ENCODE data around the gene LRIG1. TPM values are rescaled to one million over a fixed set of nuclear protein-coding genes. Genes with fewer than 3 reads are reported as not detected.

LRIG1 gene
- total and polyA plus RNA-seq, 10 of the 15 experiments (the other 5 are each of a cell fraction or from before 2014, with no cell fraction given): 0.84 to 16.4 (median 8.1) TPM

DNA sequence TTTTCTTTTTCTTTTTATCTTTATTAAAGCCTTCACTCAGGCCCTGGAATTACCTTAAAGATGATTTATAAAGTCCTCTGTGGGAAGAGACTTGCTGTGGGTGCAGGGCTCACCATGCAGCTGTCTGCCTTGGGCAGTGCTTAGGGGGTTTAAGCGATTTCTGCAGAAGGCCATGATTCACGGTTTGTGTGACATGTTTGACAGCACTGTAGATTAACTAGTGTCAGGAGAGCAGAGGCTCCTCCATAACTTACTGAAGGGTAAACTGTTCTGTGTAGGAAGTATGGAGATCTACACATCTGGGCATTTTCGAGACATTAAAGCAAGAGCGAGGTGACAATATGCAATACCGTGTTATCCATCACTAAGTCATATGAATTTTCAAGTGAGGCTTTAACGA is 137.7 kb downstream of the LRIG1 start:
- no peak overlapping the region for H3K27ac ChIP-seq (ENCODE audit: control insufficient read depth, insufficient read depth)
- ATAC-seq: no peak
- no peak overlapping the region for H2AFZ ChIP-seq (ENCODE audit: control insufficient read depth, low read depth, low read length)
- in situ Hi-C loops (cut with MboI): no loop called here
- H3K79me2 ChIP-seq (ENCODE audit: control insufficient read depth, insufficient read depth, low read length): no peaks in the 10 kb centered on the region
- intact Hi-C loops (cut with micrococcal nuclease; ENCODE audit: unreplicated experiment): no loop called here
- no peak overlapping the region for H3K4me2 ChIP-seq (ENCODE audit: control insufficient read depth, insufficient read depth)
- POLR2A ChIA-PET: no interaction called here
- FAIRE-seq: no peak
- no peak overlapping the region for H3K4me3 ChIP-seq
- H3K36me3 ChIP-seq (ENCODE audit: control insufficient read depth in 2 of 2, insufficient read depth in 2 of 2, low read length in 1 of 2): no peaks in the 10 kb centered on the region
- no peaks in the 10 kb centered on the region for H3K27me3 ChIP-seq (replicated peaks in 1 of 2; ENCODE audit: control insufficient read depth in 2 of 2, insufficient read depth in 2 of 2, low read length in 1 of 2)
- no peaks in the 10 kb centered on the region for H3K9me3 ChIP-seq (replicated peaks; ENCODE audit: control insufficient read depth, insufficient read depth, low read length)
- H3K4me1 ChIP-seq (ENCODE audit: control insufficient read depth, insufficient read depth, low read length): no peaks in the 10 kb centered on the region
- no peak for TF ChIP-seq YY1 (IDR thresholded peaks at IDR 0.05; ENCODE audit: low read depth, low read length)
- TF ChIP-seq, protein P1, sequence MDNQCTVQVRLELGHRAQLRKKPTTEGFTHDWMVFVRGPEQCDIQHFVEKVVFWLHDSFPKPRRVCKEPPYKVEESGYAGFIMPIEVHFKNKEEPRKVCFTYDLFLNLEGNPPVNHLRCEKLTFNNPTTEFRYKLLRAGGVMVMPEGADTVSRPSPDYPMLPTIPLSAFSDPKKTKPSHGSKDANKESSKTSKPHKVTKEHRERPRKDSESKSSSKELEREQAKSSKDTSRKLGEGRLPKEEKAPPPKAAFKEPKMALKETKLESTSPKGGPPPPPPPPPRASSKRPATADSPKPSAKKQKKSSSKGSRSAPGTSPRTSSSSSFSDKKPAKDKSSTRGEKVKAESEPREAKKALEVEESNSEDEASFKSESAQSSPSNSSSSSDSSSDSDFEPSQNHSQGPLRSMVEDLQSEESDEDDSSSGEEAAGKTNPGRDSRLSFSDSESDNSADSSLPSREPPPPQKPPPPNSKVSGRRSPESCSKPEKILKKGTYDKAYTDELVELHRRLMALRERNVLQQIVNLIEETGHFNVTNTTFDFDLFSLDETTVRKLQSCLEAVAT (IDR thresholded peaks at IDR 0.05): no peak
- no peak for TF ChIP-seq CBX3 (IDR thresholded peaks at IDR 0.05; ENCODE audit: borderline replicate concordance, low read depth)
- TF ChIP-seq, protein P2, sequence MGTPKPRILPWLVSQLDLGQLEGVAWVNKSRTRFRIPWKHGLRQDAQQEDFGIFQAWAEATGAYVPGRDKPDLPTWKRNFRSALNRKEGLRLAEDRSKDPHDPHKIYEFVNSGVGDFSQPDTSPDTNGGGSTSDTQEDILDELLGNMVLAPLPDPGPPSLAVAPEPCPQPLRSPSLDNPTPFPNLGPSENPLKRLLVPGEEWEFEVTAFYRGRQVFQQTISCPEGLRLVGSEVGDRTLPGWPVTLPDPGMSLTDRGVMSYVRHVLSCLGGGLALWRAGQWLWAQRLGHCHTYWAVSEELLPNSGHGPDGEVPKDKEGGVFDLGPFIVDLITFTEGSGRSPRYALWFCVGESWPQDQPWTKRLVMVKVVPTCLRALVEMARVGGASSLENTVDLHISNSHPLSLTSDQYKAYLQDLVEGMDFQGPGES (IDR thresholded peaks at IDR 0.05): no peak
- CTCF ChIA-PET: interaction anchor here (1.1 to 1.4 kb wide), 3 partner anchors 8 to 459 kb away, joined by 3 read pairs; no protein-coding TSS in a partner anchor
- no peaks in the 10 kb centered on the region for H4K20me1 ChIP-seq (ENCODE audit: control insufficient read depth, insufficient read depth)
- WGBS (ENCODE audit: insufficient coverage, insufficient replicate concordance, low lambda C conversion rate, missing lambda C conversion rate): 96% methylated on average over 6 of the region's 6 CpGs
- no TSS peak for BruUV-seq (replicated peaks)
- RAD21 ChIA-PET (ENCODE audit: unreplicated experiment): no interaction called here
- H3K9ac ChIP-seq (ENCODE audit: control insufficient read depth, insufficient read depth, low read length): no peak overlapping the region
- no peak for DNase-seq (ENCODE audit: low read depth, low spot score)
- SMC1A ChIA-PET (ENCODE audit: uncharacterized antibody, unreplicated experiment): interaction anchor here (0.7 to 1.4 kb wide), 2 partner anchors 109 to 200 kb away, joined by 3 read pairs; no protein-coding TSS in a partner anchor

DNA sequence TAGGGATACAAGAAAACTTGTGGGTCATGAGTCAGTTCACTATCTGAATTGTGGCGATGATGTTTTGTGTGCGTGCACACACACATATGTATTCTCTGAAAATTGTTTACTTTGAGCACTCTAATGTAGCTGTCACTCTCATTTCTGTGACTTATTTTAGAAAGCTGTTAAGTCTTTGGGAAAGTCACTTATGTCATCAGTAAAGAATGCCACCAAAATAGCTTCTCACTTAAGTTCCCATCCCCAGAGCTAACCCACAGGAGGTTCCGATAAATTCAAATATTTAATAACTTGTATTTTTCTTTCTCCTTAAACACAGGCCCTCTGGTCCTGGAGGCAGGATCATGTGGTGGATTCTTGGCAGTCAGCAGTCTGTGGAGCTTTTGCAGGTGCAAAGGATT is 138.3 kb downstream of the LRIG1 start:
- BruUV-seq (replicated peaks): no TSS peak
- TF ChIP-seq JUNB (IDR thresholded peaks at IDR 0.05) (no peak), TARDBP (IDR thresholded peaks at IDR 0.05; ENCODE audit: borderline replicate concordance) (no peak), POLR2AphosphoS2 (IDR thresholded peaks at IDR 0.05; ENCODE audit: low read depth, low read length) (no peak), MYB (IDR thresholded peaks at IDR 0.05; ENCODE audit: borderline replicate concordance, low read depth, low read length) (no peak), ZBED1 (IDR thresholded peaks at IDR 0.05; ENCODE audit: borderline replicate concordance) (no peak), TCF7 (IDR thresholded peaks at IDR 0.05; ENCODE audit: borderline replicate concordance) (no peak), FOXK2 (IDR thresholded peaks at IDR 0.05) (no peak), ETV6 (conservative IDR thresholded peaks at IDR 0.05 in 1 of 2, IDR thresholded peaks at IDR 0.05 in 1 of 2; ENCODE audit: borderline replicate concordance in 1 of 2, low read depth in 1 of 2) (no peak), RELA (IDR thresholded peaks at IDR 0.05; ENCODE audit: borderline replicate concordance, partially characterized antibody) (no peak)
- TF ChIP-seq, protein P3, sequence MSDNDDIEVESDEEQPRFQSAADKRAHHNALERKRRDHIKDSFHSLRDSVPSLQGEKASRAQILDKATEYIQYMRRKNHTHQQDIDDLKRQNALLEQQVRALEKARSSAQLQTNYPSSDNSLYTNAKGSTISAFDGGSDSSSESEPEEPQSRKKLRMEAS (IDR thresholded peaks at IDR 0.05; ENCODE audit: low read depth, low read length): no peak
- TF ChIP-seq, protein P1 (IDR thresholded peaks at IDR 0.05): no peak

More for the DNA sequence above, 138.3 kb downstream of the LRIG1 start:
- H3K27ac ChIP-seq (ENCODE audit: control insufficient read depth, insufficient read depth): no peak overlapping the region
- no peak overlapping the region for H3K4me3 ChIP-seq
- H3K4me1 ChIP-seq (ENCODE audit: control insufficient read depth, insufficient read depth, low read length): no peaks in the 10 kb centered on the region
- no peaks in the 10 kb centered on the region for H4K20me1 ChIP-seq (ENCODE audit: control insufficient read depth, insufficient read depth)
- H3K79me2 ChIP-seq (ENCODE audit: control insufficient read depth, insufficient read depth, low read length): no peaks in the 10 kb centered on the region
- no peak overlapping the region for H2AFZ ChIP-seq (ENCODE audit: control insufficient read depth, low read depth, low read length)
- no peak overlapping the region for H3K9ac ChIP-seq (ENCODE audit: control insufficient read depth, insufficient read depth, low read length)
- WGBS (ENCODE audit: insufficient coverage, insufficient replicate concordance, low lambda C conversion rate, missing lambda C conversion rate): 97% methylated on average over 3 of the region's 3 CpGs
- FAIRE-seq (no peak), DNase-seq (ENCODE audit: low read depth, low spot score) (no peak), ATAC-seq (no peak)
- no peaks in the 10 kb centered on the region for H3K36me3 ChIP-seq (ENCODE audit: control insufficient read depth in 2 of 2, insufficient read depth in 2 of 2, low read length in 1 of 2)
- CTCF ChIA-PET: interaction anchor here (1.1 to 1.3 kb wide), 2 partner anchors 85 to 459 kb away, joined by 3 read pairs; no protein-coding TSS in a partner anchor
- in situ Hi-C loops (cut with MboI) (no loop called here), intact Hi-C loops (cut with micrococcal nuclease; ENCODE audit: unreplicated experiment) (no loop called here)
- H3K9me3 ChIP-seq (replicated peaks; ENCODE audit: control insufficient read depth, insufficient read depth, low read length): no peaks in the 10 kb centered on the region
- SMC1A ChIA-PET (ENCODE audit: uncharacterized antibody, unreplicated experiment): interaction anchor here (1.4 kb wide), 1 partner anchor 108 kb away, joined by 3 read pairs; no protein-coding TSS in a partner anchor
- POLR2A ChIA-PET: no interaction called here
- no peak overlapping the region for H3K4me2 ChIP-seq (ENCODE audit: control insufficient read depth, insufficient read depth)
- RAD21 ChIA-PET (ENCODE audit: unreplicated experiment): no interaction called here
- no peaks in the 10 kb centered on the region for H3K27me3 ChIP-seq (replicated peaks in 1 of 2; ENCODE audit: control insufficient read depth in 2 of 2, insufficient read depth in 2 of 2, low read length in 1 of 2)
